ENCODE data around the gene SDCCAG8. TPM values are rescaled to one million over a fixed set of nuclear protein-coding genes. Genes with fewer than 3 reads are reported as not detected.

SDCCAG8 gene
- total and polyA plus RNA-seq, 4 donors = 25.4 to 96.7 (median 48.2) TPM

- H3K9me3 ChIP-seq (ENCODE audit: control insufficient read depth in 4 of 4, insufficient read depth in 3 of 4, low read length in 3 of 4) = no peaks in the 10 kb centered on the region
- TF ChIP-seq, protein P1, sequence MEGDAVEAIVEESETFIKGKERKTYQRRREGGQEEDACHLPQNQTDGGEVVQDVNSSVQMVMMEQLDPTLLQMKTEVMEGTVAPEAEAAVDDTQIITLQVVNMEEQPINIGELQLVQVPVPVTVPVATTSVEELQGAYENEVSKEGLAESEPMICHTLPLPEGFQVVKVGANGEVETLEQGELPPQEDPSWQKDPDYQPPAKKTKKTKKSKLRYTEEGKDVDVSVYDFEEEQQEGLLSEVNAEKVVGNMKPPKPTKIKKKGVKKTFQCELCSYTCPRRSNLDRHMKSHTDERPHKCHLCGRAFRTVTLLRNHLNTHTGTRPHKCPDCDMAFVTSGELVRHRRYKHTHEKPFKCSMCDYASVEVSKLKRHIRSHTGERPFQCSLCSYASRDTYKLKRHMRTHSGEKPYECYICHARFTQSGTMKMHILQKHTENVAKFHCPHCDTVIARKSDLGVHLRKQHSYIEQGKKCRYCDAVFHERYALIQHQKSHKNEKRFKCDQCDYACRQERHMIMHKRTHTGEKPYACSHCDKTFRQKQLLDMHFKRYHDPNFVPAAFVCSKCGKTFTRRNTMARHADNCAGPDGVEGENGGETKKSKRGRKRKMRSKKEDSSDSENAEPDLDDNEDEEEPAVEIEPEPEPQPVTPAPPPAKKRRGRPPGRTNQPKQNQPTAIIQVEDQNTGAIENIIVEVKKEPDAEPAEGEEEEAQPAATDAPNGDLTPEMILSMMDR (IDR thresholded peaks at IDR 0.05; ENCODE audit: control extremely low read depth, extremely low read depth) = no peak
- DNase-seq (no peak), ATAC-seq (ENCODE audit: insufficient read depth, low FRiP score) (no peak)
- H3K36me3 ChIP-seq (ENCODE audit: control insufficient read depth in 4 of 4, insufficient read depth in 4 of 4, low read length in 4 of 4) = peaks cover 0 to 12% (median 1%) of the 10 kb centered on the region in 4 donors
- 48 to 61% methylated on average over 3 of the region's 3 CpGs for WGBS, 2 donors
- peaks cover 0 to 16% (median 3%) of the 10 kb centered on the region in 5 donors for H3K4me1 ChIP-seq (ENCODE audit: control insufficient read depth in 5 of 5, insufficient read depth in 5 of 5, low read length in 5 of 5)
- no peaks in the 10 kb centered on the region for H3K27me3 ChIP-seq (ENCODE audit: control insufficient read depth in 3 of 3, insufficient read depth in 3 of 3, low read length in 2 of 3)
- H3K4me3 ChIP-seq = no peak overlapping the region
- H3K27ac ChIP-seq (ENCODE audit: low read depth in 1 of 2, low read length in 1 of 2) = no peak overlapping the region
- H3K9ac ChIP-seq (ENCODE audit: insufficient read depth in 1 of 2, low read length in 2 of 2) = no peak overlapping the region
Observed at GRCh38 chr1:243471754-243472745, 216.2 kb downstream of the SDCCAG8 start.

DNA sequence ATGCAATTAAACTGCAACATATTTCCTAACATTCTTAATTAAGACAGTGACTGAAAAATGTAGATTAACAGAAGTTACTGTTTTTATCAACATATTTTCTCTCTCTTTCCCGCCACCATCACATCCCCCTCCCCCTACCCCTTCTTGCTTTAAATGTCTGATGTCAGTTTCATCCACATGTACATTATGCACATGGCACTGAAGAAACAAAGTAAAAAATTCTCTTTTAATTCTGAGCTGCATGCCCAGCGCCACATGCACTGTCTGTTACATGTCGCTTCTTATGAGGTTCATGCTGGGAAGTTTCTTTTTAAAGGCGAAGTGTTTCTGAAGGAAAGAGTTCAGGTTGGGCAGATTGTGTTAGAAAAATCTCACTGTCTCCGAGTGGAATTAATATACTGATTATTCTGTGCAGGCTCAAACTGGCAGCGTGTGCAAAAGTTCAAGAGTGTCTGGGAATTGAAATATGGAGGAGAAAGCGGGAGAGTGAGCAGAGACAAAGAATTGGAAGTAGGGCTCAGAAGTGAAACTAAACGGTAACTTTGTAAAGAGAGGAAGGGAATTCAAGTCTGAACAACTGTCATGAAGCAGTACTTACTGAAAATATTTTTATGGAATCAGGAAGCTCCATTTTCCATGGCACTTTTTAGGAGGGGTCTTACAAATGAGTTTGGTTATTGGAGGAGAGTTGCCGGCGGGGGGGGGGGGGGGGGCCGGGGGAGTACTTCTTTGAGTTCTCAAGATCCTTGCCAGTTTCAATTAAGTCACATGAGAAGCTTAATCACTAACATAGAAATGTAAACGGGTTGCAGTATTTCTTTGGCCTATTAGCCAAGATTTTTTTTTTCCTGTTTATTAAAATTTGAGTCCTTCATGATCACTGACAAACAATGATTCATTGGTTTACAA, 217.6 kb downstream of the SDCCAG8 start:
- H3K27ac ChIP-seq (ENCODE audit: low read depth in 1 of 2, low read length in 1 of 2) = no peak overlapping the region
- peak overlapping the region in 1 of 2 donors; percentile 69 for H3K9ac ChIP-seq (ENCODE audit: insufficient read depth in 1 of 2, low read length in 2 of 2)

GRCh38 chr1:243474136-243474881, 218.5 kb downstream of the SDCCAG8 start:
- Histone ChIP-seq H3K4me3 (no peak overlapping the region), H3K27me3 (ENCODE audit: control insufficient read depth in 3 of 3, insufficient read depth in 3 of 3, low read length in 2 of 3) (no peaks in the 10 kb centered on the region), H3K9ac (ENCODE audit: insufficient read depth in 1 of 2, low read length in 2 of 2) (peak overlapping the region in 1 of 2 donors; percentile 56), H3K9me3 (ENCODE audit: control insufficient read depth in 4 of 4, insufficient read depth in 3 of 4, low read length in 3 of 4) (no peaks in the 10 kb centered on the region), H3K36me3 (ENCODE audit: control insufficient read depth in 4 of 4, insufficient read depth in 4 of 4, low read length in 4 of 4) (peaks cover 0 to 11% (median 1%) of the 10 kb centered on the region in 4 donors), H3K27ac (ENCODE audit: low read depth in 1 of 2, low read length in 1 of 2) (no peak overlapping the region), H3K4me1 (ENCODE audit: control insufficient read depth in 5 of 5, insufficient read depth in 5 of 5, low read length in 5 of 5) (peaks cover 0 to 16% (median 3%) of the 10 kb centered on the region in 5 donors)
- DNase-seq = no peak
- no peak for ATAC-seq (ENCODE audit: insufficient read depth, low FRiP score)
- TF ChIP-seq, protein P1 (IDR thresholded peaks at IDR 0.05; ENCODE audit: control extremely low read depth, extremely low read depth) = no peak
- WGBS, 2 donors = 90 to 92% methylated on average over 55 of the region's 55 CpGs

More for the DNA sequence above, 217.6 kb downstream of the SDCCAG8 start:
- Histone ChIP-seq H3K36me3 (ENCODE audit: control insufficient read depth in 4 of 4, insufficient read depth in 4 of 4, low read length in 4 of 4) (peaks cover 0 to 11% (median 1%) of the 10 kb centered on the region in 4 donors), H3K9me3 (ENCODE audit: control insufficient read depth in 4 of 4, insufficient read depth in 3 of 4, low read length in 3 of 4) (no peaks in the 10 kb centered on the region), H3K4me3 (no peak overlapping the region), H3K27me3 (ENCODE audit: control insufficient read depth in 3 of 3, insufficient read depth in 3 of 3, low read length in 2 of 3) (no peaks in the 10 kb centered on the region), H3K4me1 (ENCODE audit: control insufficient read depth in 5 of 5, insufficient read depth in 5 of 5, low read length in 5 of 5) (peaks cover 0 to 16% (median 3%) of the 10 kb centered on the region in 5 donors)
- ATAC-seq (ENCODE audit: insufficient read depth, low FRiP score) = no peak
- WGBS, 2 donors = 13% methylated on average over 10 to 12 of the region's 12 CpGs
- DNase-seq = peak; percentile 47 to 81 (median 80)
- TF ChIP-seq, protein P1 (IDR thresholded peaks at IDR 0.05; ENCODE audit: control extremely low read depth, extremely low read depth) = no peak
